Fibroblast of villous mesenchyme (primary cell): ENCODE measurements around the gene RPS28. TPM values are rescaled to one million over a fixed set of nuclear protein-coding genes. Genes with fewer than 3 reads are reported as not detected.
"Not testable (repeated sequence)": the region's sequence is repeated elsewhere in the genome, so short reads cannot be mapped to it uniquely, and the experiment has no call there.

Source experiments
- DNase-seq: peaks from one replicate; pipeline ENCODE4 v3.0.0-alpha.2; 2010; ENCODE audit warnings: low read depth
- H3K4me3 ChIP-seq: 2 replicates; pipeline ENCODE4 v1.5.1; 2011; ENCODE audit warnings: low read depth, mild to moderate bottlenecking, low read length
- CTCF ChIP-seq: IDR thresholded peaks from 2 replicates; pipeline ENCODE4 v1.5.1; 2012; ENCODE audit warnings: low read depth, mild to moderate bottlenecking, low read length; ENCODE audit not compliant: insufficient read depth
- total RNA-seq: library from RNA; depleted of rRNA; stranded (reverse); fragments of >200 nt; gene quantifications from 2 replicates; pipeline ENCODE4 v1.2.3, GENCODE V29; 2012

RPS28 gene
- total RNA-seq, 1 donor: 86.4 TPM

DNA sequence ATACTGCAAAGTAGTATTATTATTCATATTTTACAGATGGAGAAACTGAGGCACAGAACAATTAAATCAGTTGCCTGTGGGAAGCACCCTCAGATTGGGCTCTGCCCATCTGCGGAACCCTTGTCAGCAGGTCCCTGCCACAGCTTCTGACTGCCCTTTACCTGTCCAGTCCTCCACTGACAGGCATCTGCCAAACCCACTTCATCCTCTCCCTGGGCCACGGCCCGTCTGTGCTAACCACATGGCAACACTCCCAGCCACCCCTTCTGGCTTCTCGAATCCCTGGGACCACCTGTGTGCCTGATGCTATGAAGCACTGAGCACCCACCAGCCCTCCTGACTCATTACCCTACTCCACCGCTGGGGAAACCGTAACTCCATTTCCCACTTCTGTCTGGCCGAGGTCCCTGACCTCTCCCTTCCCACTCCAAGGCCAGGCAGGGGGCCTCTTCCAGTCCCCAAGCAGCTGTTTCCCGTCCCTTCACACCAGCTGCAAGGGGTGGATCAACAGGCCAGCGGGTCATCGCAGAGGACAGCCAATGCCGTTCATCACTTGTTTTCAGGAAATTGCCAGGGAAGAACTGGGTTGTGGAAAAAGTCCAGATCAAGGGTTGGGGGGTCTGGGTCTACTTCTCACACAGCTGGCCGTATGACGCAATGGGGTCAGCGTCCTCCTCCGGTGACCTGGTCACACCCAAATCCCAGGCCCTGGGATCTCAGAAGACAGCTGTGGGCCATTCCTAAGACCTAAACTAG is 19.2 kb downstream of the RPS28 start:
- DNase-seq: peak; percentile 96
- peak; percentile 32 for TF ChIP-seq CTCF
- H3K4me3 ChIP-seq: no peak overlapping the region

DNA sequence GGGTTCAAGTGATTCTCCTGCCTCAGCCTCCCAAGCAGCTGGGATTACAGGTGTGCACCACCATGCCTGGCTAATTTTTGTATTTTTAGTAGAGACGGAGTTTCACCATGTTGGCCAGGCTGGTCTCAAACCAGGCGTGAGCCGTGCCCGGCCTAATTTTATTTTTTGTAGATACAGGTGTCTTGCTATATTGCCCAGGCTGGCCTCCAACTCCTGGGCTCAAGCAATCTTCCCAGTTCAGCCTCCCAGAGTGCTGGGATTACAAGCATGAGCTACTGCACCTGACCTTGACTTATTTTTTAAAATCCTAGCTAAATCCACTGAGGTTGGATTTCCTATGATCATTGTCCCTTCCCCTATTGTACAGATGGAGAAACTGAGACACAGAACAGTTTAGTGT is 20.2 kb downstream of the RPS28 start:
- not testable (repeated sequence) for DNase-seq, H3K4me3 ChIP-seq

DNA sequence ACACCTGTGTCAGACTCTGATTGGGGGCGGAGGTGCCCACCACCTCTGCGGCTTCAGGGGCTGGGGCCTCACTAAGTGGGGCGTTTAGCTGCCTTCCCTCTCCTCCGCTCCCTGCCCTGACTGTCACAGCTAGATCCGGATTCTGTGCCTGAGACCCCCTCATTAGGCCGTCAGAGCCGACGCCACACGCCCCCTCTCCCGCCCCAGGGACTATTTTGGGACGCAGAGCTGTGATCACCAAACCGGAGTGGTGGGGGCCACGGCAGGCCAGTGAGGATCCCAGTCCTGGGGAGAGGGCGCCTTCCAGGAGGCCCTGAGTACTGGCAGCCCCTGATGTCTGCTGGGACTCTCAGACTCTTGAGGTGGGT is 21.0 kb downstream of the RPS28 start:
- DNase-seq: no peak
- TF ChIP-seq CTCF: no peak
- peak overlapping the region; percentile 68 for H3K4me3 ChIP-seq

DNA sequence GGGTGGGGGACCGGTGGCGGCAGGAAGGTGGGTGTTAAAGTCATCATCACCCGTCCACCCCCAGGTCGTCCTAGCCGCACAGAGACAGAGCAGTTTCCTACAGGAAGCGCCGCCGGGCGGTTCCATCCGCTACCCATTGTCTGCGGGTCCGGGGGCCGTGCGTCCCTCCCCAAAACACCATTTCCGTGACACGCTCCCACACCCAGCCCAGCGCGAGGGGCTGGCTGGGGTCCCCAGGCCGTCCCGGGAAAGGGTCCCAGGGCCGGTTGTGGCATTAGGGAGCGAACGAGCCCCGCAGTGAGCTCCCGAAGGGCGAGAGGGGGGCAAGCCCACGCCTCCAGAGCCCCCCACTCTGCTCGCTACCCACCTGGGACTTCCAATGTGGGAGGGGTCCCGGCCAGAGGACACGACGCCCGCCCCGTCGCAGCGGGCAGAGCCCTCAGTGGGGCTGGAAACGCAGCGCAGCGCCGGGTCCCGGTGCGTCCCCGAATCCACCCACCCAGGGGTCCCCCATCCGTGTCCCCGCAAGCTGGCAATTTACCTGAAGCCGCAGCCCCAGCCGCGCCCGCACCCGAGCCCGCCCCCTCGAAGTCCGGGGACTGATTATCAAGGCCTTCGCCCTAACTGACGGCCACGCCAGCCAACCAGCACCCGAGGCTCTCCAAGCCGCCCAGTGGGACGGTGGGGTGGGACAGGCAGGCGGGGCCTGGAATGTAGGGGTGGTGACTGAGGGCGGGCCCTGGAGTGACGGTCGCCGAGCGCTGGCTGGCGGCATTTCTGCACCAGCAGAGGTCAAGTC is 21.6 kb downstream of the RPS28 start, which contains the start of gene KANK3:
Gene KANK3 (minus strand): TSS at position 579 of the 799 bp plus-strand sequence. CDS start 5,434 bp downstream, outside the sequence.
- H3K4me3 ChIP-seq: peak within 1 kb of the TSS; percentile 68
- no peak for TF ChIP-seq CTCF
- DNase-seq: peak; percentile 97

GRCh38 chr19:8343483-8343844 is 22.2 kb downstream of the RPS28 start:
- DNase-seq: no peak
- peak overlapping the region; percentile 68 for H3K4me3 ChIP-seq
- no peak for TF ChIP-seq CTCF

DNA sequence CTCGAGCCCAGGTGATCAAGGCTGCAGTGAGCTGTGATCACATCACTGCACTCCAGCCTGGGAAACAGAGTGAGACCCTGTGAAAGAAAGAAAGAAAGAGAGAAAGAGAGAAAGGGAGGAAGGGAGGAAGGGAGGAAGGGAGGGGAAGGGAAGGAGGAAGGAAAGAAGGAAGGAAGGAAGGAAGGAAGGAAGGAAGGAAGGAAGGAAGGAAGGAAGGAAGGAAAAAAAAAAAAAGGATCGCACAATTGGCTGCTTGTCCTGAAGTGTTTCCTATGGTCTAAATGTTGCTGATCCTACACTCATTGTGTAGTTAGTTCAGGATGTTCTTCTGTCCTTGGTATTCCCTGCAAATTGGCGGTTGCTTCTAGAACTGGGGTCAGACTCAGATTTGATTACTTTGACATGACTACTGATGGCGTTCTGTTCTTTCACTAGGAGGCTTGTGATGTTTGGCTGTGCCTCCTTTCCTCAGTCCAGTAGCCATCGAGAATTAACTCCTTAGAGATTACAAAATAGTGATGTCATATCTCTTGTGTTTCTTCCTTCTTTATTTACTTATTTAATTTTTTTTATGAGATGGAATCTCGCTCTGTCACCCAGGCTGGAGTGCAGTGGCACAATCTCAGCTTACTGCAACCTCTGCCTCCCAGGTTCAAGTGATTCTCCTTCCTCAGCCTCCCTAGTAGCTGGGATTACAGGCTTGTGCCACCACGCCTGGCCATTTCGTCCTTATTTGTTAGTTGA is 28.5 kb downstream of the RPS28 start:
- DNase-seq, H3K4me3 ChIP-seq: not testable (repeated sequence)

- H3K4me3 ChIP-seq: peak overlapping the region; percentile 34
- peak; percentile 59 for DNase-seq
- TF ChIP-seq CTCF: no peak
Measured at GRCh38 chr19:8352134-8352827, 31.0 kb downstream of the RPS28 start.

DNA sequence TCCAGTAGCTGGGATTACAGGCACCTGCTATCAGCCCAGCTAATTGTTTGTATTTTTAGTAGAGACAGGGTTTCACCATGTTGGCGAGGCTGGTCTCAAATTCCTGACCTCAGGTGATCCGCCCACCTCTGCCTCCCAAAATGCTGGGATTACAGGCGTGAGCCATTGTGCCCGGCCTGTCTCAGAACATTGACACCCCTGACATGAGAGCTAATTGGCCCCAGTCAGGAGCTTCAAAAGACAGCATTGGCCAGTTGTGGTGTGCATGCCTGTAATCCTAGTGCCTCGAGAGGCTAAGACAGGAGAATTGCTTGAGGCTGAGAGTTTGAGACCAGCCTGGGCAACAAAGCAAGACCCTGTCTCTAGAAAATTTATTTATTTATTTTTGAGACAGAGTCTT is 31.5 kb downstream of the RPS28 start:
- H3K4me3 ChIP-seq, DNase-seq: not testable (repeated sequence)
